Ammon's horn (tissue), 1 donor: ENCODE results near the gene RAMP3.
A peak's percentile ranks its signal among the peaks of the same experiment; 100 is the strongest.
"Not testable (repeated sequence)": the region's sequence is repeated elsewhere in the genome, so short reads cannot be mapped to it uniquely, and the experiment has no call there.

Experiments used
- DNase-seq: peaks from one replicate; pipeline ENCODE4 v3.0.0-alpha.2; 2016; ENCODE audit warnings: low spot score

The RAMP3 gene

GRCh38 chr7:45157286-45157652, 322 bp upstream of the RAMP3 start:
- no peak for DNase-seq

DNA sequence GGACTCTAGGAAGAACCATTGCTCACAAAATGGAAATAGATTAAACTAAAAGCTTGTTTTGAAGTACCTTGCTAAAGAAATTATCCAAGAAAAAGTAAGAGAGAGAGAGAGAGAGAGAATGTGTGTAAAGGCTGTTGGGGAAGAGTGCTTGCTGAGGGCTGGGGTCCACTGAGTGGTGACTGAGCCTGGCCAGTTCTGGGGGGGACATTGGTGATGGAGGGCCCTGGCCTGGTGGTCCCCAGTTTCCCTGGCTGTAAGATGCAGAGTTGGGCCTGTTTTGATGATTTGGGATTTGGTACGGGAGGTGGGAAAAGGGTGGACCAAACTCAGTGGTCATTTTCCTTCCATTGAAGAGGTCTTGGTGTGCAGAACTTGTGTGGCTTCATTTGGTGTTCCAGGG, 880 bp downstream of the RAMP3 start:
- no peak for DNase-seq

DNA sequence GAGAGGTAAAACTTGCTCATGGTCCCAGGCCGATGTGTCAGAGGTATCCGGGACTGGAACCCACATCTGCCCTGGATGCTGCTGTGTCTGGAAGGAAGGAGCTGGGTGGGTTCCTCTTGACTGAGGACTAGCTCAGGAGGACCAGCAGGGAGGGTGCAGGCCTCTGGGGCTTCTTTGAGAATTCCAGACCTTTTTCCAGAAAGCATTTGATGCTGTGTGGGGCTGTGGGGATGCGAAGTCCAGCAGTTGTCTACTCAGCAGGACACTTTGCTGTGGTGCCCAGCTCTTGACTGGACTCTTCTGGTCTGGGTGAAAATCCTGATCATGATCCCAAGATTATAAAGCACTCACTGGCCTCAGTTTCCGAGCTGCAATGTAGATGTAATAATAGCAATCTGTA, 1.7 kb downstream of the RAMP3 start:
- DNase-seq, result no peak

DNA sequence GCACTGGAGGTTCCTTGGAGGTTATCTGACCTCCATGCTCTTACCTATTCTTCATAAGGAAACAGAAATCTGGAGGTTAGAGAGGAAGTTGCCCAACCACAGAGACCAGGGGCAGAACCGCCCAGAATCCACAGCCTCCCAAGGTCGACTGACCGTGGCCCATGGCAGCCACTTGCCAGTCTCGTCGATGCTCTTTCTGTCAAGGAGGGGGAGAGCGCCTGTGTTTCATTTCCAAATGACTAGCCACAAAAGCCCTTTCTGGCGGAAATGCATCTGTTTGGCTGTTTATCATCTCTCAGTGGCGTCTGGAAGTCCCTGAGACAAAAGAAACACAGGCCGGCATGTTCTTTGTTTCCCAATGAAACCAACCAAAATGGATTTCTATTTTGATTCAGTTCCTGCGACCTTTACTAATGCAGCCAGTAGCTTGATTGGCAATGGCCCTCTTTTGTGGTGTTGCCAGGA, 2.9 kb downstream of the RAMP3 start:
- peak; percentile 28 for DNase-seq

- DNase-seq, result no peak
These were observed 3.5 kb downstream of the RAMP3 start for GRCh38 chr7:45161138-45161537.

GRCh38 chr7:45161842-45162241, 4.3 kb downstream of the RAMP3 start:
- DNase-seq, result no peak

GRCh38 chr7:45162311-45162845, 4.8 kb downstream of the RAMP3 start:
- no peak for DNase-seq

- no peak for DNase-seq
These were observed 5.5 kb downstream of the RAMP3 start for GRCh38 chr7:45162943-45163691.

GRCh38 chr7:45163692-45164052, 6.1 kb downstream of the RAMP3 start:
- DNase-seq, result no peak

DNA sequence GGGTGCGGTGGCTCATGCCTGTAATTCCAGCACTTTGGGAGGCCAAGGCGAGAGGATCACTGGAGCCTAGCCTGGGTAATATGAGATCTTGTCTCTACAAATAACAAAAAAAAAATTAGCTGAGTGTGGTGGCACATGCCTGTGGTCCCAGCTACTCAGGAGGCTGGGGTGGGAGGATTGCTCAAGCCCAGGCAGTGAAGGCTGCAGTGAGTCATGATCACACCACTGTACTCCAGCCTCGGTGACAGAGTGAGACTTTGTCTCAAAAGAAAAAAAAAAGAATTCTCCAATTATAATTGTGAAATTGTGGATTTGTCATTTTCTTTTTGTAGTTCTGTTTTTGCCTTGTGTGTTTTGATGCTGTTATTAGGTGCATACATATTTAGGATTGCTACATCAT, 6.7 kb downstream of the RAMP3 start:
- not testable (repeated sequence) for DNase-seq

DNA sequence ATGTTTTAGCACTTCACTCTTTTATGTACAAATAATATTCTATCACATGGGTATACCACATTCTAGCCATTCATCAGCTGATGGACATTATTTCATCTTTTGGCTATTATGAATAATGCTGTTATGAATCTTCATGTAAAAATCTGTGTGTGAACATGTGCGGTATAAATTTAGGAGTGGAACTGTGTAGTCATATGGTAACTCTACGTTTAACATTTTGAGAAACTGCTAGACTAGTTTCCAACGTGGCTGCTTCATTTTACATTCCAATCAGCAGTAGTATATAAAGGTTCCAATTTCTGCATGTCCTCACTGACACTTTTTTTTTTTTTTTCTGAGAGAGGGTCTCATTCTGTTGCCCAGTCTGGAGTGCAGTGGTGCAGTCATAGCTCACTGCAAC, 8.3 kb downstream of the RAMP3 start:
- DNase-seq, result no peak

GRCh38 chr7:45171946-45172345, 14.4 kb downstream of the RAMP3 start:
- DNase-seq, result no peak

- no peak for DNase-seq
These were observed 16.2 kb downstream of the RAMP3 start for GRCh38 chr7:45173596-45174327.

GRCh38 chr7:45174328-45174610, 16.7 kb downstream of the RAMP3 start:
- DNase-seq, result no peak

DNA sequence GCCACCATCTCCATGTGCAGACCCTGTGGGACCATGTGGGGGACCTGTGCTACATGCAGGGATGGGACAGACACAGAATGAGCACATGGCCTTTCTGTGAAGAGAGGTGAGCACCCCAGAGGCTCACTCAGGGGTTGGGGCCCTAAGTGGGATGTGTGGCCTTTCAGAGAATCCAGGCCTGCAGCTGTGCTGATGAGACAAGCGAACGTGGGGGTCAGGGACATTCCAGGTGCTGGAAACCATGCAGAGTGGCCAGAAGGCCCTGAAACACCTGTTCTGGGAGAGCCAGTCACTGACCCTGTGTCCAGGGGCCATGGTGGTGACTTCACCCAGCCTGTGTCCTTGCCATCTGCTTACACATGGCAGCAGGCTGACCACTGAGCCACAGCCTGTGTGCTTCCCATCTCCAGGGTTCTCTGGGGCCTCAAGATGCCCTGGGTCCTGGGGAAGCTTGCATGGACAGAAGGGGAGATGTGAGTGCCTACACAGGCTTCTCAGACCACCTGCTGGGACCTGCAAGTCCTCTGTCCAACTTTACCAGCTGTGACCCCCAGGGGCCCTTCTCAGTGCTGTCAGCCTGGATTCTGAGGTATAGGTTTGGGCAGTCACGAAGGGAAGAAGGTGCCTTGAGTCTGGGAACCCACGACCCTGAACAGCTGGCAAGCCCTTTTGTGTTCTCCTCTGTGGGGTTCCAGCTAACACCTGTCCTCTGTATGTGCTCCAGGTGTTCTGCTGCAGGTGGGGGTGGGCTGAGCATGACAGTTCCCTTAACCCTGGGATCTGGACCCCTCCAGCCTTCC, 17.6 kb downstream of the RAMP3 start:
- DNase-seq, result no peak

- no peak for DNase-seq
These were observed 18.5 kb downstream of the RAMP3 start for GRCh38 chr7:45176091-45176490.

DNA sequence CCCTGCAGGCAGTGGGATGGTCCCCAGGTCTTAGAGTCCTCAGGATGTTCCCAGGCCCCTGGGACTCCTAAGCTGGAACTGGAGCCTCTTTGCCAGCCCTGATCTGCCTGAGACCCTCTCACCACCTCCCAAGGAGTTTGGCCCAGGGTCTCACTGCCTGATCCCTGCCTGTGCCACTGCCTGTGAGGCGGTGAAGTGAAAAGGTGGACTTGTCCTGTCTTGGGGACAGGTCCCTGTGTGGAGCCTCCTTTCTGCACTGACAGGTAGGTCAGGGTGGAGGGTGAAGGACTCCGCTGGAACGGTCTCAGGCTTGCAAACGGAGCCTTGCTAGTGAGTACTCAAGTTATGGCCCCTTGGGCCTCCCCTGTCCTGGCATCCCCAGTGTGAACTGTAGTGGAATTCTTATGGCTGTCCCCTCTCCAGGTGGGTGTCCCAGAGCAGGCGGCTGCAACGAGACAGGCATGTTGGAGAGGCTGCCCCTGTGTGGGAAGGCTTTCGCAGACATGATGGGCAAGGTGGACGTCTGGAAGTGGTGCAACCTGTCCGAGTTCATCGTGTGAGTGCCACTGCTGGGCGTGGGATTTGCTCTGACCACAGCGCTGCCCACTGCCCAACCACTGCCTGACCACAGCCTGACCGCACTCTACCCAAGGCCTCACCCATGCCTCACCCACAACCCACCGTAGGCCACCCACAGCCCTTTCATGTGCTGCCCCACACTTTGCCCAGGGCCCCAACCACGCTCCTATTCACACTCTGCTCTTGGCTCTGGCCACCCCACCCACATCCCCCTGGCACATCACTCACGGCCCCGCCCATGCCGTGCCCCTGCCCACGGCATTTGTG, 19.5 kb downstream of the RAMP3 start:
- no peak for DNase-seq

GRCh38 chr7:45177801-45178200, 20.2 kb downstream of the RAMP3 start:
- DNase-seq, result no peak

- no peak for DNase-seq
These were observed 20.9 kb downstream of the RAMP3 start for GRCh38 chr7:45178241-45179225.

DNA sequence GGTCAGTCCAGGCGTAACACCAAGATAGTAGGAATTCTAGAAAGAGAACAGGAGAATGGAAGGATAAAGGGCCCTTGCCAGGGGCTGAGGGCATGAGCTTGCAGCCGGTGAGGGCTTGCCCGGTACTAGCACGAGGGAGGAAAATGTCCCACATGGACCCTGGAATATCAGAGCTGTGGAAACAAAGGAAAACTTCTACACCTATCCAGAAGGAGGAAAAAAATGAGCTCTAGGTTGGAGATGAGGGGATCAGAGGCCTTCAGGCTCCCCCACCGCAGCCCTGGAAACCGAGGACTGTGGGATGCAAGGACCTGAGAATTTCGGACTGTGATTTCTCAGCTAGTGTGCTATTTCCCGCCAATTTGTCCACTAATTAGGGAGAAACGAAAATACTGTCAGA, 22.1 kb downstream of the RAMP3 start:
- no peak for DNase-seq
